ENCODE results near the gene TIMD4. TPM values are rescaled to one million over a fixed set of nuclear protein-coding genes. Genes with fewer than 3 reads are reported as not detected.

Gene TIMD4
- total RNA-seq, 1 donor from 2014 or later, result not detected

GRCh38 chr5:156956321-156956720 is 6.7 kb downstream of the TIMD4 start:
- Mint-ChIP-seq H3K36me3 (ENCODE audit: unreplicated experiment) (no peaks in the 10 kb centered on the region), H3K9me3 (ENCODE audit: unreplicated experiment) (no peaks in the 10 kb centered on the region), H3K4me3 (ENCODE audit: unreplicated experiment) (no peak overlapping the region), H3K4me1 (ENCODE audit: low read depth, unreplicated experiment) (no peaks in the 10 kb centered on the region), H3K27me3 (ENCODE audit: unreplicated experiment) (no peaks in the 10 kb centered on the region), H3K27ac (ENCODE audit: unreplicated experiment) (no peak overlapping the region)
- no peak for DNase-seq
- no peak for TF ChIP-seq CTCF (IDR thresholded peaks at IDR 0.05; ENCODE audit: partially characterized antibody, unreplicated experiment)

- Mint-ChIP-seq H3K4me3 (ENCODE audit: unreplicated experiment) (no peak overlapping the region), H3K27me3 (ENCODE audit: unreplicated experiment) (no peaks in the 10 kb centered on the region), H3K9me3 (ENCODE audit: unreplicated experiment) (no peaks in the 10 kb centered on the region), H3K4me1 (ENCODE audit: low read depth, unreplicated experiment) (no peaks in the 10 kb centered on the region), H3K27ac (ENCODE audit: unreplicated experiment) (no peak overlapping the region), H3K36me3 (ENCODE audit: unreplicated experiment) (no peaks in the 10 kb centered on the region)
- no peak for DNase-seq
- TF ChIP-seq CTCF (IDR thresholded peaks at IDR 0.05; ENCODE audit: partially characterized antibody, unreplicated experiment), result no peak
Observed at GRCh38 chr5:156951359-156951758, 11.7 kb downstream of the TIMD4 start.

- no peaks in the 10 kb centered on the region for H3K9me3 Mint-ChIP-seq (ENCODE audit: unreplicated experiment)
Observed at GRCh38 chr5:156950716-156951115, 12.3 kb downstream of the TIMD4 start.

GRCh38 chr5:156949424-156949823 is 13.6 kb downstream of the TIMD4 start:
- H3K27me3 Mint-ChIP-seq (ENCODE audit: unreplicated experiment), result no peaks in the 10 kb centered on the region
- no peaks in the 10 kb centered on the region for H3K9me3 Mint-ChIP-seq (ENCODE audit: unreplicated experiment)
- H3K36me3 Mint-ChIP-seq (ENCODE audit: unreplicated experiment), result no peaks in the 10 kb centered on the region
- no peak overlapping the region for H3K27ac Mint-ChIP-seq (ENCODE audit: unreplicated experiment)
- no peak for DNase-seq
- TF ChIP-seq CTCF (IDR thresholded peaks at IDR 0.05; ENCODE audit: partially characterized antibody, unreplicated experiment), result no peak
- no peak overlapping the region for H3K4me3 Mint-ChIP-seq (ENCODE audit: unreplicated experiment)
- H3K4me1 Mint-ChIP-seq (ENCODE audit: low read depth, unreplicated experiment), result no peaks in the 10 kb centered on the region

More at GRCh38 chr5:156950716-156951115, 12.3 kb downstream of the TIMD4 start:
- Mint-ChIP-seq H3K36me3 (ENCODE audit: unreplicated experiment) (no peaks in the 10 kb centered on the region), H3K4me1 (ENCODE audit: low read depth, unreplicated experiment) (no peaks in the 10 kb centered on the region), H3K27me3 (ENCODE audit: unreplicated experiment) (no peaks in the 10 kb centered on the region), H3K27ac (ENCODE audit: unreplicated experiment) (no peak overlapping the region), H3K4me3 (ENCODE audit: unreplicated experiment) (no peak overlapping the region)
- no peak for TF ChIP-seq CTCF (IDR thresholded peaks at IDR 0.05; ENCODE audit: partially characterized antibody, unreplicated experiment)
- no peak for DNase-seq

- H3K36me3 Mint-ChIP-seq (ENCODE audit: unreplicated experiment), result no peaks in the 10 kb centered on the region
- no peaks in the 10 kb centered on the region for H3K9me3 Mint-ChIP-seq (ENCODE audit: unreplicated experiment)
- no peak overlapping the region for H3K27ac Mint-ChIP-seq (ENCODE audit: unreplicated experiment)
- TF ChIP-seq CTCF (IDR thresholded peaks at IDR 0.05; ENCODE audit: partially characterized antibody, unreplicated experiment), result no peak
- DNase-seq, result no peak
- no peaks in the 10 kb centered on the region for H3K4me1 Mint-ChIP-seq (ENCODE audit: low read depth, unreplicated experiment)
- no peak overlapping the region for H3K4me3 Mint-ChIP-seq (ENCODE audit: unreplicated experiment)
- H3K27me3 Mint-ChIP-seq (ENCODE audit: unreplicated experiment), result no peaks in the 10 kb centered on the region
Observed at GRCh38 chr5:156947925-156948324, 15.1 kb downstream of the TIMD4 start.
